Endothelial cell of umbilical vein (primary cell): ENCODE data around the gene SLC38A10. TPM values are rescaled to one million over a fixed set of nuclear protein-coding genes. Genes with fewer than 3 reads are reported as not detected.

ENCODE experiments used
- BruUV-seq: library from RNA; stranded (reverse); fragments of 400-500 nt; replicated peaks from 2 replicates; lab custom pipeline; 2021; lab: Mats Ljungman, UMichigan
- CTCF ChIA-PET: fragments of 300-600, 350-600 bp; sonication (Branson Sonifier 250); formaldehyde crosslinking; loops from one replicate; lab custom pipeline; 2021; ENCODE audit warnings: antibody characterized with exemption, inconsistent platforms; lab: Charles Lee
- POLR2A ChIA-PET: fragments of 300-600, 350-600 bp; sonication (Branson Sonifier 250); formaldehyde crosslinking; loops from one replicate; lab custom pipeline; 2021; ENCODE audit warnings: antibody characterized with exemption, inconsistent platforms; lab: Charles Lee
- DNase-seq: peaks from one replicate; pipeline ENCODE4 v3.0.0-alpha.2; 2011; ENCODE audit warnings: low read depth, low spot score
- FAIRE-seq: peaks from 2 replicates; lab custom pipeline; 2011; peaks lifted over from hg19 to GRCh38; lab: Jason Lieb, UNC
- H2AFZ ChIP-seq: 2 replicates; pipeline ENCODE4 v1.6.0; 2012; ENCODE audit warnings: low read depth, low read length, control low read depth, inconsistent platforms
- H3K27ac ChIP-seq: 2 replicates; pipeline ENCODE4 v1.5.1; 2011; ENCODE audit warnings: low read depth, mild to moderate bottlenecking, control low read depth, low read length, moderate library complexity; ENCODE audit not compliant: insufficient read depth
- H3K27me3 ChIP-seq, 2 experiments: 2 replicates each; pipeline versions ENCODE4 v1.6.0 to v1.6.1; 2011; ENCODE audit warnings: low read length in 2 of 2, mixed read lengths in 1 of 2; ENCODE audit not compliant: control insufficient read depth in 2 of 2, insufficient read depth in 2 of 2
- H3K36me3 ChIP-seq, 2 experiments: 2 replicates in 1 of 2; 3 replicates in 1 of 2; pipeline ENCODE4 v1.5.1; 2011; ENCODE audit warnings: low read length in 2 of 2, mild to moderate bottlenecking in 1 of 2, moderate library complexity in 1 of 2; ENCODE audit not compliant: control insufficient read depth in 2 of 2, insufficient read depth in 2 of 2; ENCODE audit errors: extremely low read depth in 1 of 2
- H3K4me1 ChIP-seq: 3 replicates; pipeline ENCODE4 v1.5.1; 2011; ENCODE audit warnings: mild to moderate bottlenecking, low read length; ENCODE audit not compliant: control insufficient read depth, insufficient read depth; ENCODE audit errors: extremely low read depth
- H3K4me2 ChIP-seq: 2 replicates; pipeline ENCODE4 v1.6.1; 2011; ENCODE audit warnings: low read length, control low read depth, mixed read lengths; ENCODE audit not compliant: insufficient read depth
- H3K4me3 ChIP-seq, 3 experiments: fragments of 200-600 bp in 1 of 3; sonication (generic), shearing (Covaris generic) in 1 of 3; replicated peaks in 1 of 3; 2 replicates each; pipeline ENCODE4 v1.5.1; 2011 to 2016; ENCODE audit warnings: control low read depth in 3 of 3, low read length in 3 of 3, mild to moderate bottlenecking in 2 of 3, inconsistent platforms in 1 of 3, low read depth in 1 of 3, moderate library complexity in 1 of 3; ENCODE audit not compliant: insufficient read depth in 1 of 3
- H3K79me2 ChIP-seq: 2 replicates; pipeline ENCODE4 v1.6.0; 2012; ENCODE audit warnings: low read length, inconsistent platforms; ENCODE audit not compliant: control insufficient read depth, insufficient read depth
- H3K9ac ChIP-seq: replicated peaks from 2 replicates; pipeline ENCODE3; 2011; ENCODE audit warnings: low read length, control low read depth; ENCODE audit not compliant: insufficient read depth; ENCODE audit errors: extremely low read depth
- H3K9me1 ChIP-seq: replicated peaks from 3 replicates; pipeline ENCODE4 v1.6.0; 2011; ENCODE audit warnings: mild to moderate bottlenecking, low read length; ENCODE audit not compliant: control insufficient read depth, insufficient read depth; ENCODE audit errors: extremely low read depth
- H3K9me3 ChIP-seq: replicated peaks from 2 replicates; pipeline ENCODE4 v1.5.1; 2012; ENCODE audit warnings: low read length, inconsistent platforms; ENCODE audit not compliant: control insufficient read depth, insufficient read depth
- H4K20me1 ChIP-seq: replicated peaks from 2 replicates; pipeline ENCODE3; 2011; ENCODE audit warnings: mild to moderate bottlenecking, low read length; ENCODE audit not compliant: control insufficient read depth, insufficient read depth; ENCODE audit errors: extremely low read depth
- CTCF ChIP-seq, 2 donors: IDR thresholded peaks; 1 replicate in 1 of 2; 2 replicates in 1 of 2; pipeline ENCODE4 v1.5.1; 2011; ENCODE audit warnings: low read length in 2 of 2, mild to moderate bottlenecking in 2 of 2, moderate library complexity in 2 of 2, control low read depth in 1 of 2, inconsistent platforms in 1 of 2, low read depth in 1 of 2; ENCODE audit not compliant: insufficient read depth in 1 of 2; ENCODE audit errors: extremely low read depth in 1 of 2
- EZH2 ChIP-seq: IDR thresholded peaks from 2 replicates; pipeline ENCODE4 v1.6.1; 2012; ENCODE audit warnings: borderline replicate concordance, low read depth, mild to moderate bottlenecking, moderate library complexity, low read length, inconsistent platforms; ENCODE audit not compliant: severe bottlenecking
- FOS ChIP-seq: IDR thresholded peaks from 2 replicates; pipeline ENCODE4 v1.6.1; 2011; ENCODE audit warnings: mild to moderate bottlenecking, low read length, moderate library complexity, borderline replicate concordance; ENCODE audit not compliant: insufficient read depth
- GATA2 ChIP-seq: IDR thresholded peaks from 2 replicates; pipeline ENCODE4 v1.7.0; 2011; ENCODE audit warnings: low read depth, mild to moderate bottlenecking, moderate library complexity, mixed read lengths, low read length; ENCODE audit not compliant: insufficient read length, insufficient read depth
- JUN ChIP-seq: IDR thresholded peaks from 2 replicates; pipeline ENCODE4 v1.6.1; 2011; ENCODE audit warnings: borderline replicate concordance, low read depth; ENCODE audit not compliant: insufficient read length, insufficient read depth
- MAX ChIP-seq: IDR thresholded peaks from 2 replicates; pipeline ENCODE4 v1.6.1; 2011; ENCODE audit not compliant: insufficient read depth, insufficient read length
- MYC ChIP-seq: IDR thresholded peaks from one replicate; pipeline ENCODE4 v1.6.1; 2011; ENCODE audit warnings: mild to moderate bottlenecking, low read depth, low read length
- POLR2A ChIP-seq: IDR thresholded peaks from 2 replicates; pipeline ENCODE4 v1.6.1; 2012; ENCODE audit warnings: low read depth, mild to moderate bottlenecking, control low read depth, low read length
- POLR2AphosphoS5 ChIP-seq: IDR thresholded peaks from 2 replicates; pipeline ENCODE4 v1.6.1; 2012; ENCODE audit warnings: low read depth, mild to moderate bottlenecking, control low read depth, low read length, moderate library complexity; ENCODE audit not compliant: insufficient read depth
- dilution Hi-C: fragments of 300-500 bp; cut with MboI; formaldehyde crosslinking; loops from one replicate; pipeline ENCODE4 v1.15.0; 2019; ENCODE audit warnings: low sequenced_read_pairs; ENCODE audit not compliant: extremely low pct_ligation_motif_present
- intact Hi-C: fragments of 100-400 bp; cut with micrococcal nuclease; formaldehyde crosslinking; loops from one replicate; pipeline ENCODE4 v1.10.0; 2022
- polyA plus RNA-seq, 4 experiments: library from polyadenylated mRNA; depleted of rRNA in 3 of 4; stranded (reverse) in 3 of 4; unstranded in 1 of 4; fragments of >200 nt; gene quantifications; 2 replicates each; pipeline versions ENCODE4 v1.2.1 to v1.2.3, GENCODE V29; 2011 to 2012; ENCODE audit warnings: missing spikeins in 1 of 4
- total RNA-seq: library from RNA; stranded (reverse); gene quantifications from 2 replicates; pipeline ENCODE4 v1.2.3, GENCODE V29; 2021

Gene SLC38A10
- total and polyA plus RNA-seq, 2 donors (not counting 3 experiments of a cell fraction or from before 2014, with no cell fraction given), result 72.7 to 113 TPM

GRCh38 chr17:81274471-81274855 lies 20.6 kb downstream of the SLC38A10 start:
- no peak for TF ChIP-seq FOS
- no peak for TF ChIP-seq JUN
- no peak for TF ChIP-seq POLR2AphosphoS5
- TF ChIP-seq EZH2, result no peak
- TF ChIP-seq POLR2A, result no peak
- TF ChIP-seq MYC, result no peak
- TF ChIP-seq MAX, result no peak
- no peak for TF ChIP-seq GATA2
- TF ChIP-seq CTCF (IDR thresholded peaks at IDR 0.05; ENCODE audit: extremely low read depth in 1 of 2, insufficient read depth in 1 of 2, low read depth in 1 of 2, low read length in 2 of 2), result no peak
- Histone ChIP-seq H3K27ac (no peak overlapping the region), H2AFZ (no peak overlapping the region), H3K36me3 (peaks cover 11 to 48% of the 10 kb centered on the region in 2 experiments), H3K9ac (no peak overlapping the region), H3K4me3 (no peak overlapping the region), H4K20me1 (no peaks in the 10 kb centered on the region), H3K4me1 (no peaks in the 10 kb centered on the region), H3K79me2 (no peaks in the 10 kb centered on the region), H3K9me1 (no peaks in the 10 kb centered on the region), H3K9me3 (no peaks in the 10 kb centered on the region), H3K27me3 (no peaks in the 10 kb centered on the region), H3K4me2 (no peak overlapping the region)
- dilution Hi-C loops (no loop called here), intact Hi-C loops (no loop called here)
- DNase-seq (no peak), FAIRE-seq (no peak)
- ChIA-PET POLR2A (no interaction called here), CTCF (no interaction called here)
- BruUV-seq, result no TSS peak
